GM23338 (cell line): Measurements from ENCODE around the gene ASB15. TPM values are rescaled to one million over a fixed set of nuclear protein-coding genes. Genes with fewer than 3 reads are reported as not detected.
A peak's percentile ranks its signal among the peaks of the same experiment; 100 is the strongest.

Experiments
- ATAC-seq: fragments of 200-7000 bp; cut with Tn5 transposase; 3 replicates; pipeline ENCODE4 v1.9.1; 2020
- DNase-seq: peaks from one replicate; pipeline ENCODE4 v3.0.0-alpha.2; 2015; ENCODE audit warnings: low spot score
- H2AFZ ChIP-seq: fragments of 200-600 bp; sonication (generic); 2 replicates; pipeline ENCODE4 v1.8.0; 2016; ENCODE audit warnings: antibody characterized with exemption, mild to moderate bottlenecking, moderate library complexity
- H3F3A ChIP-seq: fragments of 200-600 bp; sonication (generic); replicated peaks from 2 replicates; pipeline ENCODE4 v1.8.0; 2017; ENCODE audit warnings: antibody characterized with exemption, mixed run types, low read depth
- H3K27ac ChIP-seq: fragments of 200-600 bp; sonication (generic); 2 replicates; pipeline ENCODE4 v1.6.1; 2016; ENCODE audit warnings: low read depth
- H3K27me3 ChIP-seq: fragments of 200-600 bp; sonication (generic); 2 replicates; pipeline ENCODE4 v1.8.0; 2016; ENCODE audit warnings: mild to moderate bottlenecking, mixed run types, moderate library complexity; ENCODE audit not compliant: insufficient read depth
- H3K36me3 ChIP-seq: fragments of 200-600 bp; sonication (generic); 2 replicates; pipeline ENCODE4 v1.8.0; 2016; ENCODE audit warnings: mild to moderate bottlenecking; ENCODE audit not compliant: insufficient read depth
- H3K4me1 ChIP-seq: fragments of 200-600 bp; sonication (generic); 2 replicates; pipeline ENCODE4 v1.8.0; 2016; ENCODE audit warnings: mild to moderate bottlenecking, moderate library complexity; ENCODE audit not compliant: insufficient read depth
- H3K4me2 ChIP-seq: fragments of 200-600 bp; sonication (generic); 2 replicates; pipeline ENCODE4 v1.7.1; 2017; ENCODE audit warnings: mixed run types
- H3K4me3 ChIP-seq: fragments of 200-600 bp; sonication (generic); 2 replicates; pipeline ENCODE4 v1.6.1; 2016; ENCODE audit warnings: mixed run types
- H3K79me2 ChIP-seq: fragments of 200-600 bp; sonication (generic); replicated peaks from 2 replicates; pipeline ENCODE4 v1.8.0; 2017; ENCODE audit warnings: mild to moderate bottlenecking; ENCODE audit not compliant: insufficient read depth
- H3K9me2 ChIP-seq: fragments of 200-600 bp; sonication (generic); 2 replicates; pipeline ENCODE4 v1.8.0; 2017; ENCODE audit not compliant: insufficient read depth
- H4K20me1 ChIP-seq: fragments of 200-600 bp; sonication (generic); replicated peaks from 2 replicates; pipeline ENCODE4 v1.8.0; 2017; ENCODE audit warnings: mild to moderate bottlenecking; ENCODE audit not compliant: insufficient read depth
- H3K27ac Mint-ChIP-seq: 2 replicates; pipeline ENCODE4 v1.8.0; 2020; ENCODE audit warnings: inconsistent platforms, mild to moderate bottlenecking, moderate library complexity, mixed read lengths
- H3K27me3 Mint-ChIP-seq: 3 replicates; pipeline ENCODE4 v1.8.0; 2022; ENCODE audit warnings: low read depth, mild to moderate bottlenecking, moderate library complexity, mixed read lengths, inconsistent platforms; ENCODE audit not compliant: insufficient read depth, poor library complexity
- H3K36me3 Mint-ChIP-seq: 3 replicates; pipeline ENCODE4 v1.8.0; 2021; ENCODE audit warnings: low read depth, mild to moderate bottlenecking, inconsistent platforms, moderate library complexity, mixed read lengths
- H3K4me1 Mint-ChIP-seq: 3 replicates; pipeline ENCODE4 v1.8.0; 2020; ENCODE audit warnings: mild to moderate bottlenecking, inconsistent platforms, mixed read lengths
- H3K4me3 Mint-ChIP-seq: 3 replicates; pipeline ENCODE4 v1.8.0; 2021; ENCODE audit warnings: moderate library complexity, mild to moderate bottlenecking, inconsistent platforms, mixed read lengths
- H3K9me3 Mint-ChIP-seq: 3 replicates; pipeline ENCODE4 v1.8.0; 2020; ENCODE audit warnings: moderate library complexity, mild to moderate bottlenecking, inconsistent platforms, mixed read lengths
- EZH2 ChIP-seq: fragments of 200-600 bp; sonication (generic); IDR thresholded peaks from one replicate; pipeline ENCODE4 v1.8.0; 2017; ENCODE audit warnings: antibody characterized with exemption, mild to moderate bottlenecking, low read depth; ENCODE audit not compliant: unreplicated experiment
- JUNB ChIP-seq: IDR thresholded peaks from one replicate; pipeline ENCODE4 v1.6.1; 2016; ENCODE audit warnings: antibody characterized with exemption; ENCODE audit not compliant: unreplicated experiment
- POLR2AphosphoS5 ChIP-seq: IDR thresholded peaks from 2 replicates; pipeline ENCODE4 v1.6.1; 2016; ENCODE audit warnings: antibody characterized with exemption, low read depth
- REST ChIP-seq: IDR thresholded peaks from one replicate; pipeline ENCODE4 v1.6.1; 2018; ENCODE audit warnings: antibody characterized with exemption; ENCODE audit not compliant: unreplicated experiment
- ZNF114 ChIP-seq: fragments of 250-450 bp; sonication (Bioruptor Pico); IDR thresholded peaks from 2 replicates; pipeline ENCODE4 v1.5.0; 2020; ENCODE audit warnings: mild to moderate bottlenecking, moderate library complexity
- ZNF331 ChIP-seq: fragments of 250-450 bp; sonication (Bioruptor Pico); IDR thresholded peaks from 2 replicates; pipeline ENCODE4 v1.5.0; 2020; ENCODE audit warnings: low read depth, mild to moderate bottlenecking, moderate library complexity
- polyA plus RNA-seq: library from polyadenylated mRNA; unstranded; fragments of >200 nt; fragmentation: Nextera tagmentation; extraction: Ambion mirVana; gene quantifications from 2 replicates; pipeline ENCODE4 v1.2.1, GENCODE V29; 2016
- total RNA-seq: library from RNA; depleted of rRNA; stranded (reverse); fragments of >200 nt; shearing (Covaris generic); gene quantifications from 2 replicates; pipeline ENCODE4 v1.2.3, GENCODE V29; 2014
- TF ChIP-seq, protein P1 (sequence below), 2 experiments: fragments of 200-600 bp in 1 of 2; sonication (generic) in 1 of 2; conservative IDR thresholded peaks; 2 replicates each; pipeline versions ENCODE4 v1.5.1 to v1.6.1; 2016 to 2017; ENCODE audit warnings: antibody characterized with exemption in 2 of 2, low read depth in 2 of 2, mild to moderate bottlenecking in 2 of 2, moderate library complexity in 1 of 2
- TF ChIP-seq, protein P2 (sequence below): IDR thresholded peaks from 2 replicates; pipeline ENCODE4 v1.6.1; 2016; ENCODE audit warnings: antibody characterized with exemption

The ASB15 gene
- total and polyA plus RNA-seq, 2 experiments from 2014 or later, result not detected

DNA sequence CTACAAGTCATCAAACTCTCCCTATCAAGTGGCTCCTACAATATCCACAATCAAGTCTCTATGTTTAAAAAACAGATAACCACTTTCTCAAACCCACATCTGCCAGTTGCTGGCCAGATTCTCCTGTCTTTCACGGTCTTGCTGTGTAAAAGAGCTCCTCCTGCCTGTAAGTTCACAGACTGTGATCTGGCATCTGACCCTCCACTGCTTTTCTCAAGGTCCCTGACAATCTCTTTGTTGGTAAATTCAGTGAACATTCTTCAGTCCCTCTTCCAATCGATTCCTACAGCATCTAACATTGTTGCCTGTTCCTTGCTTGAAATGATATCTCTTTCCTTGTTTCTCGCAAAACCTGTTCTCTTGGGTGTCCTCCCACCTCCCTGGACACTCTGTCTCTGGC, 35.6 kb downstream of the ASB15 start:
- DNase-seq (peak; percentile 47), ATAC-seq (peak; percentile 63)
- H3K4me1 ChIP-seq, result no peaks in the 10 kb centered on the region
- H3K9me2 ChIP-seq, result no peaks in the 10 kb centered on the region
- Mint-ChIP-seq H3K4me1 (peaks cover 5% of the 10 kb centered on the region), H3K27me3 (peaks cover 2% of the 10 kb centered on the region), H3K4me3 (no peak overlapping the region), H3K9me3 (no peaks in the 10 kb centered on the region), H3K36me3 (no peaks in the 10 kb centered on the region), H3K27ac (no peak overlapping the region)
- no peaks in the 10 kb centered on the region for H3F3A ChIP-seq
- H3K36me3 ChIP-seq, result no peaks in the 10 kb centered on the region
- H4K20me1 ChIP-seq, result no peaks in the 10 kb centered on the region
- H3K79me2 ChIP-seq, result no peaks in the 10 kb centered on the region
- H3K27me3 ChIP-seq, result no peaks in the 10 kb centered on the region
- no peak overlapping the region for H3K4me2 ChIP-seq
- no peak overlapping the region for H3K4me3 ChIP-seq
- H3K27ac ChIP-seq, result no peak overlapping the region
- peak overlapping the region; percentile 74 for H2AFZ ChIP-seq
- TF ChIP-seq, protein P1, sequence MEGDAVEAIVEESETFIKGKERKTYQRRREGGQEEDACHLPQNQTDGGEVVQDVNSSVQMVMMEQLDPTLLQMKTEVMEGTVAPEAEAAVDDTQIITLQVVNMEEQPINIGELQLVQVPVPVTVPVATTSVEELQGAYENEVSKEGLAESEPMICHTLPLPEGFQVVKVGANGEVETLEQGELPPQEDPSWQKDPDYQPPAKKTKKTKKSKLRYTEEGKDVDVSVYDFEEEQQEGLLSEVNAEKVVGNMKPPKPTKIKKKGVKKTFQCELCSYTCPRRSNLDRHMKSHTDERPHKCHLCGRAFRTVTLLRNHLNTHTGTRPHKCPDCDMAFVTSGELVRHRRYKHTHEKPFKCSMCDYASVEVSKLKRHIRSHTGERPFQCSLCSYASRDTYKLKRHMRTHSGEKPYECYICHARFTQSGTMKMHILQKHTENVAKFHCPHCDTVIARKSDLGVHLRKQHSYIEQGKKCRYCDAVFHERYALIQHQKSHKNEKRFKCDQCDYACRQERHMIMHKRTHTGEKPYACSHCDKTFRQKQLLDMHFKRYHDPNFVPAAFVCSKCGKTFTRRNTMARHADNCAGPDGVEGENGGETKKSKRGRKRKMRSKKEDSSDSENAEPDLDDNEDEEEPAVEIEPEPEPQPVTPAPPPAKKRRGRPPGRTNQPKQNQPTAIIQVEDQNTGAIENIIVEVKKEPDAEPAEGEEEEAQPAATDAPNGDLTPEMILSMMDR (conservative IDR thresholded peaks at IDR 0.05; ENCODE audit: low read depth in 2 of 2), result peak in 1 of 2 experiments; percentile 39; a peak in 2 of 4 replicates
- TF ChIP-seq EZH2 (no peak), ZNF114 (CRISPR knock-in tag) (no peak)

DNA sequence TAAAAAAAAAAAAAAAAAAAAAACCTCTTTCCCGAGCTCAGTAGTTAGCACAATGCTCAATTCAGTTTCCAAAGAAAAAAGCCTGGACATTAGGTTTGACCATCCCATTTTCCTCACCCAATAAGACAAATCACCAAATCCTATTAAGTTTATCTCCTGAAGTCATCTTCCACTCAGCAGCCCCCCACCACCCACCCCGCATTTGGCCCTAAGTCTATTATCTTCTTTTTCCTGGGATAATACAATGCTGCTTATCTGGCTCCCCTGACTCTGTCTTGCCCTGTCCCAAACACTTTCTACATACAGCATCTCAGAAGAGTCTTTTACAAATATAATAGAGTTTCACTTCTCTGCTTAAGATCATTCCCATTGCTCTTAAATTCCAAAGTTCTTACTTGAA, 36.3 kb downstream of the ASB15 start:
- no peak overlapping the region for H2AFZ ChIP-seq
- H3K27ac Mint-ChIP-seq, result no peak overlapping the region
- DNase-seq, result no peak
- H3K27me3 ChIP-seq, result no peaks in the 10 kb centered on the region
- no peak overlapping the region for H3K4me3 Mint-ChIP-seq
- H3K27me3 Mint-ChIP-seq, result peaks cover 2% of the 10 kb centered on the region
- no peaks in the 10 kb centered on the region for H3K4me1 ChIP-seq
- H3K36me3 Mint-ChIP-seq, result no peaks in the 10 kb centered on the region
- no peaks in the 10 kb centered on the region for H3K79me2 ChIP-seq
- H3K27ac ChIP-seq, result no peak overlapping the region; the same call in 1 of the 2 replicates
- no peaks in the 10 kb centered on the region for H4K20me1 ChIP-seq
- ATAC-seq, result no peak
- TF ChIP-seq REST (no peak), POLR2AphosphoS5 (no peak), ZNF114 (CRISPR knock-in tag) (no peak), EZH2 (no peak), ZNF331 (no peak), JUNB (no peak)
- TF ChIP-seq, protein P2, sequence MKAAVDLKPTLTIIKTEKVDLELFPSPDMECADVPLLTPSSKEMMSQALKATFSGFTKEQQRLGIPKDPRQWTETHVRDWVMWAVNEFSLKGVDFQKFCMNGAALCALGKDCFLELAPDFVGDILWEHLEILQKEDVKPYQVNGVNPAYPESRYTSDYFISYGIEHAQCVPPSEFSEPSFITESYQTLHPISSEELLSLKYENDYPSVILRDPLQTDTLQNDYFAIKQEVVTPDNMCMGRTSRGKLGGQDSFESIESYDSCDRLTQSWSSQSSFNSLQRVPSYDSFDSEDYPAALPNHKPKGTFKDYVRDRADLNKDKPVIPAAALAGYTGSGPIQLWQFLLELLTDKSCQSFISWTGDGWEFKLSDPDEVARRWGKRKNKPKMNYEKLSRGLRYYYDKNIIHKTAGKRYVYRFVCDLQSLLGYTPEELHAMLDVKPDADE, result no peak
- H3F3A ChIP-seq, result no peaks in the 10 kb centered on the region
- H3K4me2 ChIP-seq, result no peak overlapping the region
- peaks cover 6% of the 10 kb centered on the region for H3K4me1 Mint-ChIP-seq
- no peaks in the 10 kb centered on the region for H3K9me3 Mint-ChIP-seq
- H3K4me3 ChIP-seq, result no peak overlapping the region
- H3K9me2 ChIP-seq, result no peaks in the 10 kb centered on the region
- no peaks in the 10 kb centered on the region for H3K36me3 ChIP-seq
